ENCODE results near the gene OR51I2. TPM values are rescaled to one million over a fixed set of nuclear protein-coding genes. Genes with fewer than 3 reads are reported as not detected.

Gene OR51I2
- total and polyA plus RNA-seq, 9 of the 15 experiments (the other 6 are each of a cell fraction or from before 2014, with no cell fraction given) = 0.06 to 0.61 (median 0.07) TPM; not detected in 6

- TF ChIP-seq ZBTB9 (CRISPR knock-in tag; IDR thresholded peaks at IDR 0.05) (no peak), ZNF316 (IDR thresholded peaks at IDR 0.05) (no peak), ELK3 (CRISPR knock-in tag; IDR thresholded peaks at IDR 0.05) (no peak), BRD4 (IDR thresholded peaks at IDR 0.05) (0 out of 2 replicates have a peak, but pooled peaks have one; percentile 62), PBX2 (CRISPR knock-in tag; IDR thresholded peaks at IDR 0.05; ENCODE audit: low read depth) (no peak), PBX2 (tag; conservative IDR thresholded peaks at IDR 0.05; ENCODE audit: low read depth) (no peak), BRCA1 (IDR thresholded peaks at IDR 0.05) (no peak), BRCA1 (CRISPR knock-in tag; IDR thresholded peaks at IDR 0.05) (no peak), SMARCA4 (IDR thresholded peaks at IDR 0.05) (no peak), GTF3C2 (IDR thresholded peaks at IDR 0.05; ENCODE audit: borderline replicate concordance, extremely low read depth, insufficient read length) (no peak), RUNX1 (IDR thresholded peaks at IDR 0.05; ENCODE audit: low read depth) (no peak), CC2D1A (IDR thresholded peaks at IDR 0.05) (peak; percentile 57; the same call in 1 of the 2 replicates), MIER1 (IDR thresholded peaks at IDR 0.05; ENCODE audit: low read depth) (no peak), GTF2A2 (tag; IDR thresholded peaks at IDR 0.05) (peak; percentile 60; the same call in 1 of the 2 replicates), CSDE1 (IDR thresholded peaks at IDR 0.05) (peak in 1 of 2 experiments; percentile 34; a peak in 1 of 4 replicates), ZNF766 (CRISPR knock-in tag; conservative IDR thresholded peaks at IDR 0.05) (no peak; the same call in 1 of the 2 replicates), MYNN (IDR thresholded peaks at IDR 0.05) (no peak), MYNN (CRISPR knock-in tag; IDR thresholded peaks at IDR 0.05) (no peak), ZNF311 (CRISPR knock-in tag; IDR thresholded peaks at IDR 0.05) (no peak), TBP (optimal IDR thresholded peaks at IDR 0.05; ENCODE audit: low read depth, low read length) (no peak), ASH1L (IDR thresholded peaks at IDR 0.05; ENCODE audit: borderline replicate concordance, low read depth, partially characterized antibody) (no peak), PRPF4 (IDR thresholded peaks at IDR 0.05; ENCODE audit: insufficient read depth, low read depth, low read length, poor library complexity, severe bottlenecking) (no peak), DPF2 (IDR thresholded peaks at IDR 0.05) (0 out of 2 replicates have a peak, but pooled peaks have one; percentile 12)
These were observed 56.4 kb downstream of the OR51I2 start (continued) for GRCh38 chr11:5505363-5506048.
